Mucosa of rectum (tissue), 2 donors: ENCODE measurements around the gene SMIM10L2A.
"Not testable (repeated sequence)": the region's sequence is repeated elsewhere in the genome, so short reads cannot be mapped to it uniquely, and the experiment has no call there.

Experiments
- H3K27ac ChIP-seq, 2 donors: one replicate each; pipeline ENCODE4 v1.7.0; 2013; ENCODE audit warnings: inconsistent platforms in 2 of 2, low read depth in 2 of 2, low read length in 2 of 2
- H3K27me3 ChIP-seq, 2 donors: one replicate each; pipeline ENCODE4 v1.7.0; 2013; ENCODE audit warnings: low read length in 2 of 2; ENCODE audit not compliant: control insufficient read depth in 2 of 2, insufficient read depth in 2 of 2
- H3K36me3 ChIP-seq, 2 donors: one replicate each; pipeline ENCODE4 v1.7.0; 2013; ENCODE audit warnings: low read length in 2 of 2; ENCODE audit not compliant: control insufficient read depth in 2 of 2, insufficient read depth in 2 of 2
- H3K4me1 ChIP-seq, 2 donors: one replicate each; pipeline ENCODE4 v1.7.0; 2013; ENCODE audit warnings: low read length in 2 of 2, mild to moderate bottlenecking in 1 of 2; ENCODE audit not compliant: control insufficient read depth in 2 of 2, insufficient read depth in 2 of 2
- H3K4me3 ChIP-seq, 2 donors: one replicate each; pipeline ENCODE4 v1.7.0; 2013; ENCODE audit warnings: low read length in 2 of 2
- H3K9ac ChIP-seq, 2 donors: one replicate each; pipeline ENCODE4 v1.7.0; 2013; ENCODE audit warnings: low read length in 2 of 2, low read depth in 1 of 2, mild to moderate bottlenecking in 1 of 2
- H3K9me3 ChIP-seq, 2 donors: one replicate each; pipeline ENCODE4 v1.7.0; 2013; ENCODE audit warnings: low read length in 2 of 2; ENCODE audit not compliant: control insufficient read depth in 2 of 2
- donor health status: healthy.
- donor health status: Normal muscosa, but diverticular disease.

SMIM10L2A gene

GRCh38 chrX:135449637-135450550 lies 28.1 kb downstream of the SMIM10L2A start:
- Histone ChIP-seq H3K9me3 (no peaks in the 10 kb centered on the region), H3K9ac (no peak overlapping the region), H3K4me3 (no peak overlapping the region), H3K27me3 (peaks cover 0 to 6% of the 10 kb centered on the region in 2 donors), H3K4me1 (no peaks in the 10 kb centered on the region), H3K27ac (no peak overlapping the region), H3K36me3 (no peaks in the 10 kb centered on the region)

GRCh38 chrX:135453381-135453780 lies 31.6 kb downstream of the SMIM10L2A start:
- H3K36me3 ChIP-seq, result no peaks in the 10 kb centered on the region
- H3K9me3 ChIP-seq, result no peaks in the 10 kb centered on the region
- peaks cover 0 to 6% of the 10 kb centered on the region in 2 donors for H3K27me3 ChIP-seq
- no peaks in the 10 kb centered on the region for H3K4me1 ChIP-seq
- no peak overlapping the region for H3K9ac ChIP-seq
- no peak overlapping the region for H3K4me3 ChIP-seq
- H3K27ac ChIP-seq, result no peak overlapping the region

GRCh38 chrX:135454816-135455215 lies 33.1 kb downstream of the SMIM10L2A start:
- Histone ChIP-seq H3K27me3 (peaks cover 0 to 5% of the 10 kb centered on the region in 2 donors), H3K4me1 (no peaks in the 10 kb centered on the region), H3K4me3 (no peak overlapping the region), H3K9me3 (no peaks in the 10 kb centered on the region), H3K9ac (no peak overlapping the region), H3K27ac (no peak overlapping the region), H3K36me3 (no peaks in the 10 kb centered on the region)

- not testable (repeated sequence) for H3K9me3 ChIP-seq, H3K27me3 ChIP-seq, H3K9ac ChIP-seq, H3K4me3 ChIP-seq, H3K36me3 ChIP-seq, H3K4me1 ChIP-seq, H3K27ac ChIP-seq
These were observed 40.0 kb downstream of the SMIM10L2A start for GRCh38 chrX:135461756-135462155.

GRCh38 chrX:135463937-135464336 lies 42.2 kb downstream of the SMIM10L2A start:
- Histone ChIP-seq H3K9me3 (no peaks in the 10 kb centered on the region), H3K4me1 (no peaks in the 10 kb centered on the region), H3K27me3 (no peaks in the 10 kb centered on the region), H3K36me3 (no peaks in the 10 kb centered on the region), H3K9ac (no peak overlapping the region), H3K4me3 (no peak overlapping the region), H3K27ac (no peak overlapping the region)

GRCh38 chrX:135476378-135476777 lies 54.6 kb downstream of the SMIM10L2A start:
- H3K4me3 ChIP-seq, result no peak overlapping the region
- H3K27me3 ChIP-seq, result peaks cover 2 to 3% of the 10 kb centered on the region in 2 donors
- H3K4me1 ChIP-seq, result no peaks in the 10 kb centered on the region
- no peak overlapping the region for H3K9ac ChIP-seq
- no peak overlapping the region for H3K27ac ChIP-seq
- no peaks in the 10 kb centered on the region for H3K9me3 ChIP-seq
- H3K36me3 ChIP-seq, result no peaks in the 10 kb centered on the region

GRCh38 chrX:135477576-135477975 lies 55.8 kb downstream of the SMIM10L2A start:
- Histone ChIP-seq H3K27ac (no peak overlapping the region), H3K4me1 (no peaks in the 10 kb centered on the region), H3K36me3 (no peaks in the 10 kb centered on the region), H3K9ac (no peak overlapping the region), H3K27me3 (peaks cover 0 to 3% of the 10 kb centered on the region in 2 donors), H3K4me3 (no peak overlapping the region), H3K9me3 (no peaks in the 10 kb centered on the region)
